HG03460 (cell line): ENCODE results near the gene CYP4F3.
"Not testable (repeated sequence)": the region's sequence is repeated elsewhere in the genome, so short reads cannot be mapped to it uniquely, and the experiment has no call there.

Experiments used
- ATAC-seq: cut with Tn5 transposase; IDR thresholded peaks from one replicate; pipeline ENCODE4 v1.9.1; 2021; ENCODE audit not compliant: unreplicated experiment

Gene CYP4F3, protein sequence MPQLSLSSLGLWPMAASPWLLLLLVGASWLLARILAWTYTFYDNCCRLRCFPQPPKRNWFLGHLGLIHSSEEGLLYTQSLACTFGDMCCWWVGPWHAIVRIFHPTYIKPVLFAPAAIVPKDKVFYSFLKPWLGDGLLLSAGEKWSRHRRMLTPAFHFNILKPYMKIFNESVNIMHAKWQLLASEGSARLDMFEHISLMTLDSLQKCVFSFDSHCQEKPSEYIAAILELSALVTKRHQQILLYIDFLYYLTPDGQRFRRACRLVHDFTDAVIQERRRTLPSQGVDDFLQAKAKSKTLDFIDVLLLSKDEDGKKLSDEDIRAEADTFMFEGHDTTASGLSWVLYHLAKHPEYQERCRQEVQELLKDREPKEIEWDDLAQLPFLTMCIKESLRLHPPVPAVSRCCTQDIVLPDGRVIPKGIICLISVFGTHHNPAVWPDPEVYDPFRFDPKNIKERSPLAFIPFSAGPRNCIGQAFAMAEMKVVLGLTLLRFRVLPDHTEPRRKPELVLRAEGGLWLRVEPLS

DNA sequence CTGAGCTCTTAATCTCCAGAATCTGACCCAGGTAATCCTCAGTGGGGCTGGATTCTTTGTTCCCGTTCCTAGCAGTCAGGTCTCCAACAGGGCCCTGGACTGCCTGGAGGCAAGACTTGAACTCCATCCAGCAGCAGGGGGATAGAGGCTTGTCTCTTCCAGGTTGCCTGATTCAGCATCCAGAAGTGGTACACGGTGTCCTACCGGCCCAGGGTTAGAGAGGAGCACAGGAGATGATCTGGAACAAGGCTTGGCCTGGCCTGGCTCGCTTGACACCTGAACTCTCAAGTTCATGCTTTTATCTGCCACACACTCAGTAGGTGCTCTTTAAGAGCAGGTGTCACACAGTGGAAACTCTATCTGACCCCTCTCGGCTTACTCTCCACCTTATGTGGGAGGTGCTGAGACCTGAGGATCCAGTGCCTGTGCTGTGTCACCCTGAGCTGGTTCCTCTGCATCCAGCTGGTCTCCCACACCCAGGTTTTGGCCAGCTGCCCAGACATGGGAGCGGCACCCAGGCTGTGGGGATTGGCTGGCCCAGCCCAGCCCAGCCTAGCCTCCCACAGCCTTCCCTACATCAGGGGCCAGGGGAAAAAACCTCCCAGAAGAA lies at the start of gene CYP4F3:
TSS of gene CYP4F3 (plus strand) at position 604 of the 610 bp plus-strand sequence. CDS start 519 bp downstream, outside the sequence.
- no peak for ATAC-seq

DNA sequence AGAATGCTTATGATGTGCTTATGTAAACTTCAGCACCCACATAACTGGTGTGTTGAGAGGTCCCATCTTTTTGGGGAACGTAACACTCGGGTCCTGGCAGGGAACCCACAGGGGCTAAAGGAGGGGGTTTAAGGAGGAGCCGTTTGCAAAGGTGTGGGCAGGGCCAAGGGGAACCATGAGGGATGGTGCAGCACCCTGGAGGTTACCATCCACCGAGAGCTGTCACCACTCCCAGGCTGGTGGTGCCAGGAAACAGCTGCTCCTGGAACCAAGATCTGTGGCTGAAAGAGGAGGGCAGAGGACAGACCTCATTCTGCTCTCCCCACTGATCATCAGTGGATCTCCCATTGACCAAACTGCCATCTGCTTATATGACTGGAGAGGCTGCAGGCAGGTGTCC lies 48.9 kb upstream of the CYP4F3 start:
- no peak for ATAC-seq

DNA sequence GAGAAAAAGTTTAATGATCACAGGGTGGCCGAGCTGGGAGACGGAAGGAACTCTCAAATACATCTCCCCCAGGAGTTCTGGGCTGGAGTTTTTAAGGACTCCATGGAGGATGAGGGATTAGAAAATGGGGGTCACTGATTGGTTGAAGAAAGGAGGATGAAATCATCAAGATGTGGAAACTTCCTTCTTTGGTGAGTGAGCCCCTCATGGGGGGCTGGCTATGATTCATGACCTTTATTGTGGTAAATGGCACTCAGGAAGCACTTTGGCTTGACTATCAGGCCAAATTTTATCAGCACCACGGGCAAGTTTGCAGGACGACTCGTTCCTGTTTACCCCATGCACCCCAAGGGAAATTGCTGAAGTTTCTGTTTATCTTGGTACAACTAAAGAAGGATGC lies 48.2 kb upstream of the CYP4F3 start:
- not testable (repeated sequence) for ATAC-seq

DNA sequence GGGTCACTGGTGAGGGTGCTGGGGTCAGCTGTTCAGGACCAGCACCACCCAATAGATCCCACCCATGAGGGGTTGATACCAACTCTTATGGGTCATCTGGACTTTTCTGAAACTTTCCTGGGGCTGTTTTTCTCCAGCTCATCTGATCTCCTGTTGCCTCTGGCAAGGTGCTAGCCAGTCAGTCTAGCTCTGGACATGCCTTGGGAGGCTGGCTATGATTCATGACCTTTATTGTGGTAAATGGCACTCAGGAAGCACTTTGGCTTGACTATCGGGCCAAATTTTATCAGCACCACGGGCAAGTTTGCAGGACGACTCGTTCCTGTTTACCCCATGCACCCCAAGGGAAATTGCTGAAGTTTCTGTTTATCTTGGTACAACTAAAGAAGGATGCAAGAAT lies 46.9 kb upstream of the CYP4F3 start:
- ATAC-seq: not testable (repeated sequence)

DNA sequence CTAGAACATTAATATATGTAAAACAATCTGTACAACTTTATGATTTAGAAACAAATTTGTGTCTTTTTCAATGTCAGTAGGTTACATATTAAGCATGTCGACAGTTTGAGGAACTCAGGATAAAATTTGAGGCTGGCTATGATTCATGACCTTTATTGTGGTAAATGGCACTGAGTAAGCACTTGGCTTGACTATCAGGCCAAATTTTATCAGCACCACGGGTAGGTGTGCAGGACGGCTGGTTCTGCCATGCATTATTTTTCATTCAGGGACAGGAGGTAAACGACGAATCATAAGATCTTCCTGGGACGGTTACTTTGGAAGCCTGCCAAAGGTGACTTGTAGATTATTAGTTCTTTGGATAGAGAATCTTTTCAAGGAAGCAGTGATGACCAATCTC lies 45.6 kb upstream of the CYP4F3 start:
- ATAC-seq: no peak

DNA sequence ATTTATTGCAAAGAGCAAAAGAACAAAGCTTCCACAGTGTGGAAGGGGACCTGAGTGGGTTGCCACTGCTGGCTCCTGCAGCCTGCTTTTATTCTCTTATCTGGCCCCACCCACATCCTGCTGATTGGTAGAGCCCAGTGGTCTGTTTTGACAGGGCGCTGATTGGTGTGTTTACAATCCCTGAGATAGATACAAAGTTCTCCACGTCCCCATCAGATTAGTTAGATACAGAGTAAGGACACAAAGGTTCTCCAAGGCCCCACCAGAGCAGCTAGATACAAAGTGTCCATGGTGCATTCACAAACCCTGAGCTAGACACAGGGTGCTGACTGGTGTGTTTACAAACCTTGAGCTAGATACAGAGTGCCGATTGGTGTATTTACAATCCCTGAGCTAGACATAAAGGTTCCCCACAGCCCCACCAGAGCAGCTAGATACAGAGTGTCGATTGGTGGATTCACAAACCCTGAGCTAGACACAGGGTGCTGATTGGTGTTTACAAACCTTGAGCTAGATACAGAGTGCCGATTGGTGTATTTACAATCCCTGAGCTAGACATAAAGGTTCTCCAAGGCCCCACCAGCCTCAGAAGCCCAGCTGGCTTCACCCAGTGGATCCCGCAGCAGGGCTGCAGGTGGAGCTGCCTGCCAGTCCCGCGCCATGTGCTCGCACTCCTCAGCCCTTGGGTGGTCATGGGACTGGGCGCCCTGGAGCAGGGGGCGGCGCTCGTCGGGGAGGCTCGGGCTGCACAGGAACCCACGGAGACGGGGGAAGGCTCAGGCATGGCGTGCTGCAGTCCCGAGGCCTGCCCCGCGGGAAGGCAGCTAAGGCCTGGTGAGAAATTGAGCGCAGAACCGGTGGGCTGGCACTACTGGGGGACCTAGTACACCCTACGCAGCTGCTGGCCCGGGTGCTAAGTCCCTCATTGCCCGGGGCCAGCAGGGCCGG lies 32.4 kb upstream of the CYP4F3 start:
- ATAC-seq: not testable (repeated sequence)

DNA sequence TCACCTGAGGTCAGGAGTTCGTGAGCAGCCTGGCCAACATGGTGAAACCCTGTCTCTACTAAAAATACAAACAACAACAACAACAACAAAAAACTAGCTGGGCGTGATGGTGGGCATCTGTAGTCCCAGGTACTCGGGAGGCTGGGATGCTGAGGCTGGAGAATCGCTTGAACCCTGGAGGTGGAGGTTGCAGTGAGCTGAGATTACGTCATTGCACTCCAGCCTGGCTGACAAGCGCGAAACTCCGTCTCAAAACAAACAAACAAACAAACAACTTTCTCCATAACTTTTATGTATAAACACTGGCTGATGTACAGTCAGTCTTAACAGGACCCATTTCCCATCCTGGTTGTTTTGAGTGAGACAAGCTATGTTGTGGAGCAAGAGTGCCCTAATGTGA lies 31.4 kb upstream of the CYP4F3 start:
- no peak for ATAC-seq

DNA sequence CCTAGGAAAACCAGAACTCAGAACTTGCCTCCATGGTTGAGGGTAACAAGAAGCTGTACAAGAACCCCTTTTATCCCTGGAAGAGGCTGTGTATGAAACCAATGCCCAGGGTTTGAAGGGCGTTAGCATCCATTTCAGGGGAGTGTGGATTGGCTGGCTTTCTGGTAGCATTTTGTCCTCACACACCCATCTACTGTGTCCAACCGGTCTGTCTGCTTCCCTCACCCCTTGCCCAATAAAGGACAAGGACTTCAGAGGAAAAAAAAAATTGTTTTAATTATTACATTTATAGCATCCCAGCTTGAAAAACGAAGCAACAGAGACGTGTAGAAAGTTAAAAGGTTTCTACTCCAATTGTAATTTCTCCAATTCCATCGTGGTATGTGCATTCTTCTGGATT lies 28.4 kb upstream of the CYP4F3 start:
- no peak for ATAC-seq

DNA sequence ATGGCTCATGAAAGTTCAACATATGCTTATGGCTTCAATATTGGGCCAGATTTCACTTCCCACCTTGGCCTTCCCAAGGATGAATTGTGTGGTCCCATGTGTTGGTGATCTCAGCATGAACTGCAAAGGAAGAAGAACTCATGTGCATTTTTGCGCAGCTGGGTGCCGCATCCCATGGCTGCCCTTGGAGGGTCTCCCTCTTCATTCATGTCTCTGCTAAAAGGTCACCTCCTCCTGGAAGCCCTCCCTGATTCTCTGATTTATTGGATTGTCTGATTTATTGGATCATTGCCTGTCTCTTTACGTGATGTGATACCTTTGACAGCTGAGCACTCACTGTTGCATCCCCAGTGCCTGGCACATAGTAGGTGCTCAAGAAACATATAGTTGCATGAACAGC lies 27.4 kb upstream of the CYP4F3 start:
- no peak for ATAC-seq

DNA sequence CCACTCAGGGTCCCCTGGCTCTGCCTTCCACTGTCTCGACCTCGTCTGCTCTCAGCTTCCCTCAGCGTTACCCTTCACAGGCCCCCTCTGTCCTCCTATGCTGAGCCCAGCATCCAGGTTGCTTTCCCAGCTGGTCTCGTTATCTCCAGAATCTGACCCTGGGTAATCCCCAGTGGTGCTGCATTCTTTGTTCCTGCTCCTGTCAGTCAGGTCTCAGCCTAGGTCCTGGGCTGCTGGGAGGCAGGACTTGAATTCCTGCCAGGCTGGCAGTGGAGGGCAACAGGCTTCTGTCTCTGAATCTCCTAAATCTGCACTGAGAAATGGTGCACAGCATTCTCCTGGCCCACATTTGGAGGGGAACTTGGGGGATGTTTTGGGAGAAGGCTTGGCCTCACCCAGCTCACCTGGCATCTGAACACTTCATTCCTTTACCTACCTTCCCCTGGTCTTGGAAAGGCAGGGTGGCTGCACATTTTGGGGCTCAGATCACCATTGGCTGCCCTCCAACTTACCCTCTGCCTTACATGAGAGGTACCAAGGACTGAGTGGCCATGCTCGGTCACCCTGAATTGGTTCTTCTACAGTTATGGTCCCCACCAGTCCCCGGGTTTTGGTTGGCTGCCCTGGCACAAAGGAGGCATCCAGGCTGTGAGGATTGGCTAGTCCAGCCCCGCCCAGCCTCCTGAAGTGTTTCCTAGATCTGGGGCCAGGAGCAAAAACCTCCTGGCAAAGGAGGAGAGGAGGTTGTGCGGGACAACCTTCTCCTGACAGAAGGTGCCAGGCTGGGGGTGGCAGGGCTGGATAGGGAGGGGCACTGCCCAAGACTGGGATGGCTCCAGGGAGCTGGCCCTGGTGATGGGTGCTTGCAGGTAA lies 26.0 kb upstream of the CYP4F3 start, which contains the start of gene CYP4F8:
TSS of gene CYP4F8 (plus strand) at position 712 of the 873 bp plus-strand sequence. CDS start 399 bp downstream, outside the sequence.
- ATAC-seq: no peak

DNA sequence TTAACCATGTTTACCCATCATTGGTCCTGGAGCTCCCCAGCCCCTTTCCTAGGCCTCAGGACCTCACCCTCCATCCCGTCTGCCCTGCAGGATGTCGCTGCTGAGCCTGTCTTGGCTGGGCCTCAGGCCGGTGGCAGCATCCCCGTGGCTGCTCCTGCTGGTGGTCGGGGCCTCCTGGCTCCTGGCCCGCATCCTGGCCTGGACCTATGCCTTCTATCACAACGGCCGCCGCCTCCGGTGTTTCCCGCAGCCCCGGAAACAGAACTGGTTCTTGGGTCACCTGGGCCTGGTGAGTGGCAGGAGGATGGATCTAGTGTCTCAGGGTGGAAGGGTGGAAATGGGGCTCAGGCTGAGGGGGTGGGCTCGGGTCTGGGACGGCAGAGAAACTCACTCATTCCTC lies 25.2 kb upstream of the CYP4F3 start:
- ATAC-seq: no peak

DNA sequence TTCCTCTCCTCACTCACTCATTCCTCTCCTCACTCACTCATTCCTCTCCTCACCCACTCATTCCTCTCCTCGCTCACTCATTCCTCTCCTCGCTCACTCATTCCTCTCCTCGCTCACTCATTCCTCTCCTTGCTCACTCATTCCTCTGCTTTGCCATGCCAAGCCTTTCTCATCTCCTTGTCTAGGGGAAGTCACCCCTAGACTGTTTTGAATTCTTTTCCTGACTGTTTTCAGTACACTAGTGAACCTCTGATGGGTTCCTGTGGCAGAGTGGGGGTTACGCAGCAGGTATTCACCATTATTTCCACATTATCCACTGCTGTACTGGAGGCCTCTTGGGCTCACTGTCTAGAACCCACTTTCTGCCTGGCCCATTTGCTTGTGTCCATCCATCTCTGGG lies 24.5 kb upstream of the CYP4F3 start:
- no peak for ATAC-seq

DNA sequence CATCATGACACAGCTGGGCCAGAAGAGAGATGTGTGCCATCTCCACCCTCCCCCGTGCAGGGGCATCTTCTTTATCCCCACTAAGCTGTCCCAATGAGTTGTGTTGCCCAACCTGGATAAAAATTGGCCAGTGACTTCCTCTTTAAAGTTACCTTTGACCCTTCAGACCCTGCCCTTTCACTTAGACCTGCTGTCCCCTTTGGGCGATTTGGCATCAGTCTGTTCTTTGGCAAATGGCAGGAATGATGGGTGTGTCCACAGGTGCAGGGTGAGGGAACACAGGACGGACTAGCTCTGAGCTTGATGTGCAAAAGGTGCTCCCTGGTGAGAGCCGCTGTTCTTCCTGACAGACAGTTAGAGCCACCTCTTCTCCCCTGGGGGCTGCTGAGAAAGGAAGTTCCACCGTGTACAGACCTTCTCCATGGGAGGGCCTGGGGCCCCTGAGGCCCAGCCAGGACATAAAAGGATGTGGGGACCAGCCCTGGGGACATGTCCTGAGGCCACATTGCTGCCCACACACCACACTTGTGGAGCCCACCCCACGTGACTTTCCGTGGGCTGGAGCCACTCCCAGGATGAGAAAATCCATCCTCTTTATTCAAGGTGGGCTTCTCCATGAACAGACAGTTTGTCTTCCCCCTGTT lies 23.9 kb upstream of the CYP4F3 start:
- ATAC-seq: no peak

DNA sequence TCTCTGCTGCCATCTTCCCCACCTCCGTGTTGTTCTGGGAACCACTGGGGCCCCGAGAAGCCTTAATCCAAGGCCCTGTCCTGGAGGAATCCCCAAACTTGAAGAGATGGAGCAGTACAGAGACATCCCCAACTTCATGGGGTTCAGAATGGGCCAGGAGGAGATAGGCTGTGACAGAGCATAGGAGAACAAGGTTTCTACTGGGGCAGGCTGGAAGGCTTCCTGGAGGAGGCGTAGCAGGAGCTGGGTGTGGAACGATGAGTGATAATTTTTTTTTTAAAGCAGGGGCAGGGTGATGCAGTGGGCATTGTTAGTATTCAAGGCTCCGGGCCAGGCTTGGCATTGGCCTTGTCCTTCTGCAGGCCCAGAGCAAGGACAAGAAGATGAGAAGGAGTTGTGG lies 22.4 kb upstream of the CYP4F3 start:
- no peak for ATAC-seq

DNA sequence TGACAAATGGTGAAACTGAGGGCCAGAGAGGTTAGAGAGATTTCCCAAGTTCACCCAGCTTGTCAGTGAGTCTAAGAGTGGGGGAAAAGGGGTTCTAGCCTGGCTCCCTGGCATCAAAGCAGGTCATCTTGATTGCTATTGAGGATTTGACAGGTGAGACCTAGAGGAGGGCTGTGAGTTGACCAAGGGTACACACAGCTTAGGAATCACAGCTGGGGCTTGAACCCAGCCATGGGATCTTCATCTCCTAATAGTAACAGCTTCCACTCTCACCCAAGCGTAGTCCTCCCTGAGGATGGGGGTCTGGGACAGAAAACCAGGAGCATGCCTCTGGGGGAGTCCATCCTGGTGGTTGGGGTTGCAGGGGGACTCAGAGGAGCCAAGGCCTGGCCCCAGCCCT lies 18.9 kb upstream of the CYP4F3 start:
- no peak for ATAC-seq

DNA sequence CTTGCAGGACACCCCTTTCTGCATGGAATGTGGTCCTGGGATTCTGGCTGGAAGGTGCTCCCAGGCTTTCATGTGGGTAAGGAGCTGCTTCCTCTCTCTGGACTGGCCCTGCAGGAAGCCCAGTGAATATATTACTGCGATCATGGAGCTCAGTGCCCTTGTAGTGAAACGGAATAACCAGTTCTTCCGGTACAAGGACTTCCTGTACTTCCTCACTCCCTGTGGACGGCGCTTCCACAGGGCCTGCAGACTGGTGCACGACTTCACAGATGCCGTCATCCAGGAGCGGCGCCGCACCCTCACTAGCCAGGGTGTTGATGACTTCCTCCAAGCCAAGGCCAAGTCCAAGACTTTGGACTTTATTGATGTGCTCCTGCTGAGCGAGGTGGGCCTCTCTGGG lies 17.7 kb upstream of the CYP4F3 start:
- ATAC-seq: no peak

DNA sequence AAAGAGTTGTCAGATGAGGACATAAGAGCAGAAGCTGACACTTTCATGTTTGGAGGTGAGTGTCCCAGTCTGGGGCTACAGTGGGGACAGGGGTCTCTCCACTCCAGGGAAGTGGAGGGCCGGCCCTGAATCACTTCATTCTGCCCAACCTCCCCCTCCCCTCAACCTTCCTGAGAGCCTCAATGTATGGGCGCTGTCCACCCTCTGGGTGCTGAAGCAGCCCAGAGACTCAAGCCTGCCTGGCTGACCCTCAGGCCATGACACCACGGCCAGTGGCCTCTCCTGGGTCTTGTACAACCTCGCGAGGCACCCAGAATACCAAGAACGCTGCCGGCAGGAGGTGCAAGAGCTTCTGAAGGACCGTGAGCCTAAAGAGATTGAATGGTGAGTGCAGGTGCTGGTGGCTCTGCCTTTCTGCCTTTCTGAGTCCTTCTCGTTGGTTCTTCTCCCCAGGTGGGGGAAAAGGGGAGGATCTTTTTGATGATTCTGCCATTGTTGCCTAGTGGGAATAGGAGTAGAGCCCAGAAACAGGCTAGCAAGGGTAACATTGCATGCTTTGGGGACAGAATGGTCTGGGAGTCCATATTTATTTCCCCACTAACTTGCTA lies 16.9 kb upstream of the CYP4F3 start:
- no peak for ATAC-seq

DNA sequence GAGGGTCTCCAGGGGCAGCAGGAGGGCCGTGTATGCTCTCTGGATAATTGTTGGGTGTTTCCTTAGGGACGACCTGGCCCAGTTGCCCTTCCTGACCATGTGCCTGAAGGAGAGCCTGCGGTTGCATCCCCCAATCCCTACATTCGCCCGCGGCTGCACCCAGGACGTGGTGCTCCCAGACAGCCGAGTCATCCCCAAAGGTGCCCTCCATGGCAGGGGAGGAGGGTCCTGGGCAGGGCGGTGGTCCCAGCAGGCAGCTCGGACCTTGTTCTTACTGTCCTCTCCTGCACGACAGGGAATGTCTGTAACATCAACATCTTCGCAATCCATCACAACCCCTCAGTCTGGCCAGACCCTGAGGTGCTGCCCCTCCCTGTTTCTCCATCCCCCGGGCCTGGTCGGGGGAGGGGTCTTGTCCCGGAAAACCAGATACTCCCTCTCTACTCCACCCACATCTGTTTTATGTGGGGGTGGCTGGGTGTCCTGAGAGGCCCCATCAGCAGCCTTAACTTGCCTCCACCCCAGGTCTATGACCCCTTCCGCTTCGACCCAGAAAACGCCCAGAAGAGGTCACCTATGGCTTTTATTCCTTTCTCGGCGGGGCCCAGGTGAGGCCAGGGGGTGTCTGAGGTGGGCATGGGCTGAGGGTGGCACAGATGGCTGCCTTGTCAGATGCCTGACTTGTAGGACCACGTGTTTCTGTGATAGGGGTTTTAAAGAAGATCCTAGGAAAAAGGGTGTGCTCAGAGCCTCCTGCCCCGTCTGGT lies 12.3 kb upstream of the CYP4F3 start:
- no peak for ATAC-seq
